Smooth muscle cell (in vitro differentiated cells): ENCODE measurements around the gene TRAPPC6A. TPM values are rescaled to one million over a fixed set of nuclear protein-coding genes. Genes with fewer than 3 reads are reported as not detected.

Experiments
- DNase-seq: peaks from one replicate; lab custom pipeline; 2025; ENCODE audit not compliant: unreplicated experiment; lab: John Stamatoyannopoulos, UW
- H2AFZ ChIP-seq: fragments of 200-600 bp; sonication (generic); 2 replicates; pipeline ENCODE4 v1.6.0; 2016; ENCODE audit warnings: antibody characterized with exemption, low read depth, mild to moderate bottlenecking
- H3F3A ChIP-seq: fragments of 200-600 bp; sonication (generic); 2 replicates; pipeline ENCODE4 v1.6.0; 2017; ENCODE audit warnings: antibody characterized with exemption, low read depth
- H3K27ac ChIP-seq: fragments of 200-600 bp; sonication (generic); 2 replicates; pipeline ENCODE4 v1.5.1; 2016; ENCODE audit warnings: low read depth, mild to moderate bottlenecking
- H3K27me3 ChIP-seq: fragments of 200-600 bp; sonication (generic); 2 replicates; pipeline ENCODE4 v1.6.1; 2016; ENCODE audit warnings: low read depth, mild to moderate bottlenecking
- H3K36me3 ChIP-seq: fragments of 200-600 bp; sonication (generic); 2 replicates; pipeline ENCODE4 v1.5.1; 2016; ENCODE audit warnings: low read depth
- H3K4me1 ChIP-seq: fragments of 200-600 bp; sonication (generic); 2 replicates; pipeline ENCODE4 v1.5.1; 2016; ENCODE audit warnings: low read depth
- H3K4me2 ChIP-seq: fragments of 200-600 bp; sonication (generic); 2 replicates; pipeline ENCODE4 v1.6.0; 2016; ENCODE audit warnings: mild to moderate bottlenecking
- H3K4me3 ChIP-seq: fragments of 200-600 bp; sonication (generic); 2 replicates; pipeline ENCODE4 v1.5.1; 2016; ENCODE audit warnings: mild to moderate bottlenecking
- H3K79me2 ChIP-seq: fragments of 200-600 bp; sonication (generic); 2 replicates; pipeline ENCODE4 v1.6.0; 2016; ENCODE audit warnings: low read depth, mild to moderate bottlenecking
- H3K9ac ChIP-seq: fragments of 200-600 bp; sonication (generic); 2 replicates; pipeline ENCODE4 v1.6.0; 2016; ENCODE audit warnings: low read depth
- H3K9me3 ChIP-seq: fragments of 200-600 bp; sonication (generic); replicated peaks from 2 replicates; pipeline ENCODE4 v1.5.1; 2016; ENCODE audit warnings: low read depth
- H4K20me1 ChIP-seq: fragments of 200-600 bp; sonication (generic); 2 replicates; pipeline ENCODE4 v1.6.0; 2016; ENCODE audit warnings: low read depth
- CTCF ChIP-seq: fragments of 200-600 bp; sonication (generic); IDR thresholded peaks from 2 replicates; pipeline ENCODE4 v1.5.1; 2017; ENCODE audit warnings: borderline replicate concordance, mild to moderate bottlenecking, antibody characterized with exemption; ENCODE audit not compliant: insufficient read depth, poor library complexity, severe bottlenecking
- WGBS: methylation state at CpG from one replicate; pipeline ENCODE4 v1.1.7; 2016; ENCODE audit warnings: low lambda C conversion rate; 5-methylcytosine and 5-hydroxymethylcytosine counted together
- polyA plus RNA-seq: library from polyadenylated mRNA; unstranded; fragments of >200 nt; fragmentation: Nextera tagmentation; extraction: Ambion mirVana; gene quantifications from 2 replicates; pipeline ENCODE4 v1.2.1, GENCODE V29; 2016
- total RNA-seq: library from RNA; depleted of rRNA; stranded (reverse); fragments of >200 nt; gene quantifications from 2 replicates; pipeline ENCODE4 v1.2.3, GENCODE V29; 2014

Gene TRAPPC6A
- total and polyA plus RNA-seq, 2 experiments from 2014 or later, result 10.2 to 32.2 TPM

- Histone ChIP-seq H4K20me1 (no peaks in the 10 kb centered on the region), H3K4me1 (no peaks in the 10 kb centered on the region), H3K79me2 (no peaks in the 10 kb centered on the region), H3K36me3 (no peaks in the 10 kb centered on the region), H3F3A (no peaks in the 10 kb centered on the region), H3K9ac (no peak overlapping the region), H3K9me3 (no peaks in the 10 kb centered on the region), H3K27ac (no peak overlapping the region), H2AFZ (peak overlapping the region; percentile 81), H3K27me3 (peaks cover 28% of the 10 kb centered on the region), H3K4me2 (peak overlapping the region; percentile 67), H3K4me3 (peak overlapping the region; percentile 36)
- DNase-seq, result no peak
- 18% methylated on average over 25 of the region's 46 CpGs for WGBS
- no peak for TF ChIP-seq CTCF
Measured at GRCh38 chr19:45217193-45217956, 39.3 kb upstream of the TRAPPC6A start.

- peaks cover 28% of the 10 kb centered on the region for H3K27me3 ChIP-seq
Measured at GRCh38 chr19:45216667-45217066, 38.6 kb upstream of the TRAPPC6A start.

GRCh38 chr19:45215391-45216191 is 37.6 kb upstream of the TRAPPC6A start:
- no peak for DNase-seq
- Histone ChIP-seq H3K36me3 (no peaks in the 10 kb centered on the region), H3K27me3 (peaks cover 28% of the 10 kb centered on the region), H3K9me3 (no peaks in the 10 kb centered on the region), H4K20me1 (no peaks in the 10 kb centered on the region), H3K79me2 (no peaks in the 10 kb centered on the region), H3K4me3 (no peak overlapping the region), H3F3A (no peaks in the 10 kb centered on the region), H3K9ac (no peak overlapping the region), H3K4me1 (no peaks in the 10 kb centered on the region), H3K4me2 (no peak overlapping the region), H3K27ac (no peak overlapping the region), H2AFZ (no peak overlapping the region)
- TF ChIP-seq CTCF, result no peak
- 55% methylated on average over 30 of the region's 35 CpGs for WGBS

More at GRCh38 chr19:45216667-45217066, 38.6 kb upstream of the TRAPPC6A start:
- TF ChIP-seq CTCF, result no peak
- no peak overlapping the region for H3K4me2 ChIP-seq
- no peak for DNase-seq
- H3K4me3 ChIP-seq, result no peak overlapping the region
- H3K79me2 ChIP-seq, result no peaks in the 10 kb centered on the region
- no peak overlapping the region for H3K27ac ChIP-seq
- WGBS, result 73% methylated on average over 6 of the region's 6 CpGs
- H3K9ac ChIP-seq, result no peak overlapping the region
- H3K9me3 ChIP-seq, result no peaks in the 10 kb centered on the region
- H2AFZ ChIP-seq, result no peak overlapping the region
- no peaks in the 10 kb centered on the region for H3K36me3 ChIP-seq
- no peaks in the 10 kb centered on the region for H3K4me1 ChIP-seq
- no peaks in the 10 kb centered on the region for H3F3A ChIP-seq
- H4K20me1 ChIP-seq, result no peaks in the 10 kb centered on the region
